ENCODE results near the gene TDRD1.

GRCh38 chr10:114276671-114277070 is 97.5 kb downstream of the TDRD1 start:
- TF ChIP-seq CTCF (IDR thresholded peaks at IDR 0.05) (no peak), POLR2A (IDR thresholded peaks at IDR 0.05) (no peak)

Data from esophagus squamous epithelium (tissue), 4 donors.